GM19372 (cell line): Measurements from ENCODE around the gene VSIG4.

Experiments used
- ATAC-seq: cut with Tn5 transposase; IDR thresholded peaks from one replicate; pipeline ENCODE4 v1.9.1; 2021; ENCODE audit warnings: mild to moderate bottlenecking, low read depth, moderate library complexity; ENCODE audit not compliant: unreplicated experiment

The VSIG4 gene

DNA sequence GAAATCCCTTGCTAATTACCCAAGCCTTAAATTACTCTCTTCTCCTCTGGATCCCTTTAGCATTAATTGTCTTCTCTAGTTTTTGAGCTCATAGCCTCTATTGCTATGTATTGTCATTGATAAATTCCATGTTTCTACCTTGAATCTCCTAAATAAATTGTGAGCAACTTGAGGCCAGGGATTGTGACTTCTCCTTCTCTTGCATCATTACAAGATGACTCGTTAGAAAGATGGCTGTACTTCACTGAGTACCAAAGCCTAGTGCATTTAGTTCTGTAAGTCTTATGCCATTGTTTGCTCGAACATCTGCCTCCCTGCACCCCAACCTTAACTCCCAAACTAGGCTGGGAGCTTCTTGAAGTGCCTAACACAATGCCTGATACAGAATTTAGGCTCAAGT is 15.3 kb downstream of the VSIG4 start:
- no peak for ATAC-seq

GRCh38 chrX:66024092-66024467 is 15.8 kb downstream of the VSIG4 start:
- ATAC-seq, result no peak

- ATAC-seq, result no peak
Measured at GRCh38 chrX:66023385-66024091, 16.3 kb downstream of the VSIG4 start.

- ATAC-seq, result no peak
Measured at GRCh38 chrX:66022632-66023384, 17.1 kb downstream of the VSIG4 start.

DNA sequence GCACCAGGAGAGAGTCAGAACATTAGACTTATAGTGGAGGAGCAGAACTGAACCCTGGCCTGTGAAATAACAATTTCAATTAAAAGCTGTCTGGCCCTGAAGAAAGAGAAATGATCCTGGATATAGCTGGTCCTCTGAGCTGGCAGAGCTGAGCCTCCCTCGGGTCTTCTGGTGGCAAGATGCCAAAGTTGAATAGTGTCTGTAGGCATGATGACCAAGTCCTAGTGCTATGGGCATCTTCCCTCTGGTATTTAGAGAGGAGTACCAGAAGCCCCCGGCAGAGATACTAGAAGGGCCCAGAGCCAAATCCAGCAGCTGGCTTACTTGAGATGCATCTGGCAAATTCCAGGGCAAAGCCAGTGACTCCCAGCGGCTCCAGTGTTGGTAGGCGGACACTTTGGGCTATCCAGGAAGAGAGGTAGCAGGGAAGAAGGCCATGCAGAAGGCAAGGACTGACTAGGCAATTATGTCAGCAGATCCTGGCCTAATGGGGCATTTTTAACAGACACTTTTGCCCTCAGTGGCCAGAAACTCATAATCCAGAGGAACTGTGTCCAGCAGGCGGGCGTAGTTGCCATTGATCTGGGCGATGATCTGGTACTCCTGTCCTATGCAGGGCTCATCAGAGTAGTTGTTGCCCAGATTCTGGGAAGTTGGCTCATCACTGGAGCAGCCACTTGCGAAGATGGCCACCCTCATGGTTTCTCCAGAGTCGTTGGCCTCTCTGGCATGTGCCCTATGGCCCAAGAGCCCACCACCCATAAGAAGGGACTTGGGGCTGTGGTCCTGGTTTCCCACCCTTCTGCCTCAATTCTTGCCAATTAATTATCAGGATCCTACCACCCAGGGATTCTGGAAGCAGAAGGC is 17.9 kb downstream of the VSIG4 start:
- no peak for ATAC-seq

- no peak for ATAC-seq
Measured at GRCh38 chrX:66021401-66021764, 18.5 kb downstream of the VSIG4 start.

- ATAC-seq, result no peak
Measured at GRCh38 chrX:66020631-66021334, 19.1 kb downstream of the VSIG4 start.

GRCh38 chrX:66019974-66020373 is 19.9 kb downstream of the VSIG4 start:
- no peak for ATAC-seq

GRCh38 chrX:66019310-66019652 is 20.6 kb downstream of the VSIG4 start:
- no peak for ATAC-seq

GRCh38 chrX:66018585-66019309 is 21.1 kb downstream of the VSIG4 start:
- no peak for ATAC-seq

DNA sequence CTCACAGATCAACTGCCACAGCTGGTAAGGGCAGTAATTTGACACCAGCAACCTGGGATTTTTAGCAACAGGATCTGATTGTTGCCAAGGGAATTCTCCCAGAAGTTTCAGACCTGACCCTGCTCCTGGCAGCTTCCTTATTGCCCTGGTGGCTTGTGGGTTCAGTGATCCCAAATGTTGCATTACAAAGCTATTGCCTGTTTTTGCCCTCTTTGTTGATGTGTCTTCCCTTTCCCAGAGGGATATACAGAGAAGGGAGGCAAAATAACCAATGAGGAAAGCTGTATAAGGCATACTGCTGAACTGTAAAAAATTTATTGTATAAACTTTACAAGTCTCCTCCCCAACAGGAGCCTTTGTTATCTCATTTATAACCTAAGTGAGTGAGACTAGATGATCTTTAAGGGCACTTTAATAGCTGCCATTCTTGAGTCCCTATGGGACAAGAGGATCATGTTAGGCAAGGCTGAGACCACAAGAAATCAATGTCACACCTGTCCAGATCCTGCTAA is 22.2 kb downstream of the VSIG4 start:
- ATAC-seq, result no peak

DNA sequence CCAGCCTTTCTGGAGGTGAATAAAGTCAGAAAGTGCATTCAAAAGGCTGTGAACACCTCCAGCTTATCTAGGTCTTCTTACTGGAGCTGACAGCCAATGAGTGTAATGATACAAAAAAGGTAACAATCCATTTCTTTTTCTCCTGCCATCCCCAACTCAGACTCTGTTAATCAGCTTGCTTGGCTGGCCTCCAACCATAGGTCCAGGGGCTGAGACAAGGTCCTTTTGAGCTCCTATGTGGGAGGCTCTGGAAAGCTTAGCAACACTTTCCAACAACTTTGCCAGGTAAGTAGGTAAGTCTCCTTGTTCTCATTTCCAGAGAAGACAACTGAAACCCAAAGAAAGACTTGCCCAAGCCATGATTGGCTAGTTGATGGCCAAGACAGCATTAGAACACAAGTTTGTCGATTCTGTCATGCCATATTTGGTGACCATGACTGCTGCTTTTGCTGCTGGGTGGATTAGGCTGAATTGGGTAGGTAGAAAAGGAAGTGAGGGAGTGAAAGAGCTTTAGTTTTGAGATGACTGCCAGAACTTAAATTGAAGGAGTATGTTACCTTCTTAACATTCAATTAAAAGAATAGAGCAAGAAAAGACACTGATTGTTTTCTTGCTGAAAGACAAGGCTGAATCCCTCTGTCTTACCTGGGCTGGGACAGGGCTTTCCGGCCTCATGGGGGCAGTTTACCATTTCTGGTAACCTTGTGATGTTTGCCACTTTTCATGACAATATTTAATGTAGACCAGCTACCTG is 22.8 kb downstream of the VSIG4 start:
- ATAC-seq, result peak; percentile 30

DNA sequence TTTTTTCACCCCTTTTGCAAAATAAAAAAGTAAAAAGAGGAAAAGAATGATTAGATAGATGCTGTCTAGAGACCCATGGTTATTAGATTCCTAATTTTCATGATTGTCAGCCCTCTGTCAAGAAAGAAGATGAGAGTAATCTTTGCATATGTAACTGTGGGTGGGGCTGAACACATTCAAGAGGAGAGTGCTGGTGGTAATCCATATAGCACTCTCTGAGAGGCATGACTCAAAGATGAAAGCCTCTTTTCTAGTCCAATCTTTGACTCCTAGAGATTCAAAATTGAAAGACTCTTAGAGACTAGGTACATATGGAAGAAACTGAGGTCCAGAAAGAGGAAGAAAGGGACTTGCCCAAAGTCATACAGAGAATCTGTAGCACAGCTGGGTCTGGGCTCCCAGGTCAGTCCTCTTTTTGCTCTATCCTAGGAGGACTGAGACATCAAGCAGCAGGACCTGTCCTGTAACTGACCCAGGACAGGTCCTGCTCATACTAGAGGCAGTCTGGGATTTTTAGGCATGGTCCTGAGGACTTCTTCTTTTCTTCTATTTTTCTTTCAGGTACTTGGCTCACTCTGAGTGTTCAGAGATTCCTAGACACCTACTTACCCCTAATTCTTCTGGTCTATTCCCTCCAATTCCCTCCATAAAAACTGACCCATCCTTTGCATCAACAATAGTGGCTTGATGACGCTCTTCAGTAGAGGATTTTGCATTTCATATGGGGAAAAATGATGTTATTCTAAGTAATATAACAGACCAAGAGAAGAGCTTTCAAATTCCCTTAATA is 23.8 kb downstream of the VSIG4 start:
- ATAC-seq, result no peak

DNA sequence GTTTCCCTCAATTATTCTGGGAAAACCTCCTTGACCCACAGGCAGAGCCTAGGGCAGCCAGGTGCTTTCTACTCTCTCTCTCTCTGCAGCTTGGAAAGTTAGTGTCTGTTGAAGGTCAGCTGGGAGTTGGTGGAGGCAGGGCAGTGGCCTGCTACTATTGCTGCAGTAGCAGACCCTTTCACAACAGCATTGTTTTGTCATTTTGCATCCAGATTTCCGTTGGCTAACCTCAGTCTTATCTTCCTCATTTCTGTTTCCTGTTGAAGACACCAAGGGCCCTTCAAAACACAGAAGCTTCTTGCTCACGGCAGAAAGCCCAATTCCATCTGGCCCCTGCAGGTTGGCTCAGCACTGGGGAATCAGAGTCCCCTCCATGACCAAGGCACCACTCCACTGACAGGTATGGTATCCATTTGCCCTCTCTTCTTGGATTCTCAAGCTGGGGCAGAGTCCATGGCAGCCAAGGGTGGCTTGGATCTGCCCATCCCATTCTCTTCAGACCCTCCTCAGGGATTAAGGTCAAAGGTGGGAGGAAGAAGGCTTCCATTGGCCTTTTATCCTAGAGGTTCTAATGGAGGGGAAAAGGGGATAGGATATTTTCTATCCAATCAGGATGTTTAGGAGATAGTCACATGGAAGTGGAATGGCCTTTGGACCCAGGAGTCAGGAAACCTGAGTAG is 24.6 kb downstream of the VSIG4 start:
- no peak for ATAC-seq

DNA sequence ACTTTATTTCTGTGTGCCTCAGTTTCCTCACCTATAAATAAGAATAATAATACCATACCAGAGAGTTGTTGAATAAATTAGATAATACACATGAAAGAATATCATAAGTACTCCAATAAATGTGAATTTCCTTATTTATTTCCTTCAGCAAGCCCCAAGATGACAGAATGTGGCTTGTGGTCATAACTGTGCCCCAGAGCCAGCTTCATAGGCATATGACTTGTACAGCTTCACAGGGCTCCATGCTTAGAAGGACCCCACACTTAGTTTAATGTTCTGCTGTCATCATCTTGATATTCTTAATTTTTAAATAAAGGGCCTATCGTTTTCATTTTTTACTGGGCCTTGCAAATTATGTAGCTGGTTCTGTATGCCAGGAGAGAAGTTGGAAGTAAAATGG is 25.3 kb downstream of the VSIG4 start:
- no peak for ATAC-seq

- no peak for ATAC-seq
Measured at GRCh38 chrX:66014084-66014483, 25.8 kb downstream of the VSIG4 start.

- no peak for ATAC-seq
Measured at GRCh38 chrX:66013194-66013816, 26.6 kb downstream of the VSIG4 start.
